T-helper 1 cell treated with Interleukin-12 subunit alpha and Interleukin-12 subunit beta and Interleukin-4 antibody, amounts not matched to agents 30 ng/mL and 1 ng/mL, for 36 hours (primary cell): ENCODE data around the gene PDE7B. TPM values are rescaled to one million over a fixed set of nuclear protein-coding genes. Genes with fewer than 3 reads are reported as not detected.

Experiments used
- intact Hi-C: fragments of 100-400 bp; cut with micrococcal nuclease; formaldehyde crosslinking; loops from one replicate; pipeline ENCODE4 v1.15.1; 2024
- total RNA-seq: library from RNA; stranded (reverse); gene quantifications from 2 replicates; pipeline ENCODE4 v1.2.3, GENCODE V29; 2022

PDE7B gene
- total RNA-seq, 1 donor from 2014 or later = 7.1 TPM

- intact Hi-C loops = no loop called here
Observed at GRCh38 chr6:136022224-136022874, 170.8 kb downstream of the PDE7B start.

GRCh38 chr6:136024711-136025110 lies 173.2 kb downstream of the PDE7B start:
- intact Hi-C loops = no loop called here

- intact Hi-C loops = no loop called here
Observed at GRCh38 chr6:136025736-136026135, 174.2 kb downstream of the PDE7B start.

GRCh38 chr6:136030131-136030530 lies 178.6 kb downstream of the PDE7B start:
- intact Hi-C loops = no loop called here

GRCh38 chr6:136031982-136032381 lies 180.5 kb downstream of the PDE7B start:
- intact Hi-C loops = loop anchor here (1.0 kb wide), 1 partner anchor 194 kb away; no protein-coding TSS in a partner anchor

GRCh38 chr6:136033416-136033815 lies 181.9 kb downstream of the PDE7B start:
- intact Hi-C loops = no loop called here

GRCh38 chr6:136034422-136034821 lies 182.9 kb downstream of the PDE7B start:
- intact Hi-C loops = no loop called here

- intact Hi-C loops = no loop called here
Observed at GRCh38 chr6:136035378-136036070, 184.0 kb downstream of the PDE7B start.

GRCh38 chr6:136036071-136036380 lies 184.5 kb downstream of the PDE7B start:
- intact Hi-C loops = no loop called here

GRCh38 chr6:136036601-136037000 lies 185.1 kb downstream of the PDE7B start:
- intact Hi-C loops = no loop called here

- intact Hi-C loops = no loop called here
Observed at GRCh38 chr6:136037242-136037875, 185.9 kb downstream of the PDE7B start.

GRCh38 chr6:136037876-136038460 lies 186.5 kb downstream of the PDE7B start:
- intact Hi-C loops = no loop called here

- intact Hi-C loops = no loop called here
Observed at GRCh38 chr6:136038531-136038930, 187.0 kb downstream of the PDE7B start.

- intact Hi-C loops = no loop called here
Observed at GRCh38 chr6:136039185-136039584, 187.7 kb downstream of the PDE7B start.

- intact Hi-C loops = no loop called here
Observed at GRCh38 chr6:136050475-136050874, 199.0 kb downstream of the PDE7B start.

- intact Hi-C loops = no loop called here
Observed at GRCh38 chr6:136051140-136051775, 199.8 kb downstream of the PDE7B start.

- intact Hi-C loops = no loop called here
Observed at GRCh38 chr6:136052031-136052430, 200.5 kb downstream of the PDE7B start.

- intact Hi-C loops = no loop called here
Observed at GRCh38 chr6:136058852-136059251, 207.4 kb downstream of the PDE7B start.

- intact Hi-C loops = no loop called here
Observed at GRCh38 chr6:136059308-136059707, 207.8 kb downstream of the PDE7B start.

GRCh38 chr6:136060052-136060451 lies 208.6 kb downstream of the PDE7B start:
- intact Hi-C loops = no loop called here

- intact Hi-C loops = no loop called here
Observed at GRCh38 chr6:136060759-136061158, 209.3 kb downstream of the PDE7B start.

GRCh38 chr6:136061701-136062100 lies 210.2 kb downstream of the PDE7B start:
- intact Hi-C loops = no loop called here
